ENCODE measurements around the gene DHRS7B. TPM values are rescaled to one million over a fixed set of nuclear protein-coding genes. Genes with fewer than 3 reads are reported as not detected.
"Not testable (repeated sequence)": the region's sequence is repeated elsewhere in the genome, so short reads cannot be mapped to it uniquely, and the experiment has no call there.

The DHRS7B gene
- total RNA-seq, 1 donor from 2014 or later = 19.1 TPM

DNA sequence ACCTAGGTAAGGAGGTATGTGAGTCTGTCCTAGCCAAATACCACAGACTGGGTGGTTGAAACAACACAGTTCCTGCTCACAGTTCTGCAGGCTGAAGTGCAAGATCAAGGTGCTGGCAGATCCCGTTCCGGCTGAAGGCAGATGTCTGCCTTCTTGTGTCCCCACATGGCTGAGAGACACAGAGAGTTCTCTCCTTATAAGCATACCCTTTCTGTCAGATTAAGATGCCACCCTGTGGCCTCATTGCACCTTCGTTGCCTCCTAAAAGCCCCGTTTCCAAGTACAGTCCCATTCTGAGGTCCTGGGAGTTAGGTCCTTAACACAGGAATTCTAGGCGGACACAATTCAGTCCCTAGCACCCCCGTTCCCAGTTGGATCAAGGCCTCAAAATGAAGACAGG is 96.3 kb downstream of the DHRS7B start:
- TF ChIP-seq CTCF (conservative IDR thresholded peaks at IDR 0.05; ENCODE audit: low read depth, low read length) = no peak
- DNase-seq (ENCODE audit: low read depth) = no peak
- no peak overlapping the region for H3K4me3 ChIP-seq (ENCODE audit: low read depth, low read length)

GRCh38 chr17:21227277-21227676 is 100.5 kb downstream of the DHRS7B start:
- not testable (repeated sequence) for H3K4me3 ChIP-seq (ENCODE audit: low read depth, low read length); DNase-seq (ENCODE audit: low read depth)

DNA sequence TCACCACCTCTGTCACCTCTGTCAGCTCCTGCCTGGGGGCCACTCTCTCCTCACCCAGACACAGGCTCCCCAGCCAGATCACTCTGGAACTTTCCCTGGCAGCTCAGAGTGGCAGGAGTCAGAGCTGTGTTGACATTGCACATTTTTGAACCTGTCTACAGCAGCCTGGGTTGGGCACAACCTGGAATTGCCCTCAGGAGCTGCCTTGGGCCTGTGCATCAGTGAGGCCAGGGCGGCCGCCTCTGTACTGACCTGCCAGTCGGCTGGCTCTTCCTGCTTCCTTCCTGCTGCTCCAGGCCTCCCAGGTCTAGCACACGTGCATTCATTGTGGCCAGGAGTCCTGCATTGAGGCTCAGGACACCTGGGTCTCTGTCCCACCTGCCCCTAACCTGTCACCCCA is 101.3 kb downstream of the DHRS7B start:
- no peak for TF ChIP-seq CTCF (conservative IDR thresholded peaks at IDR 0.05; ENCODE audit: low read depth, low read length)
- H3K4me3 ChIP-seq (ENCODE audit: low read depth, low read length) = no peak overlapping the region
- DNase-seq (ENCODE audit: low read depth) = no peak

DNA sequence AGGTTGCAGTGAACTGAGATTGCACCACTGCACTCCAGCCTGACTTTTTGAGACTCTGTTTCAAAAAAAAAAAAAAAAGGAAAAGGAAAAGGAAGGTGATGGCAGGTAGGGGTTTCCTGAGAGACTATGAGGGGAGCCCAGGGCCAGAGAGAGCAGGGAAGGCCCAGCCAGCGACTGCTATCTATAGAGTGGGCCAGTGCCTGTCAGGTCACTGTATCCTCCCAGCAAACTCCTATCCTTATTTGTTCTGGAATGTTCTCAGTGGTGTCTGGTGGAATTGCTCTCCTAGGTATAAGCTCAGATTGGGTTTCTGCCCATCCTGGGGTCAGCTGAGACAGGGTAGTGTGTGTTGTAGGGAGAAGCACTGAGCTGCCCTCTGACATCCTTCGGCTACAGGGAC is 102.1 kb downstream of the DHRS7B start:
- DNase-seq (ENCODE audit: low read depth) = no peak
- H3K4me3 ChIP-seq (ENCODE audit: low read depth, low read length) = no peak overlapping the region
- no peak for TF ChIP-seq CTCF (conservative IDR thresholded peaks at IDR 0.05; ENCODE audit: low read depth, low read length)

- TF ChIP-seq CTCF (conservative IDR thresholded peaks at IDR 0.05; ENCODE audit: low read depth, low read length) = no peak
- no peak for DNase-seq (ENCODE audit: low read depth)
- no peak overlapping the region for H3K4me3 ChIP-seq (ENCODE audit: low read depth, low read length)
Measured at GRCh38 chr17:21231533-21231932, 104.8 kb downstream of the DHRS7B start.

DNA sequence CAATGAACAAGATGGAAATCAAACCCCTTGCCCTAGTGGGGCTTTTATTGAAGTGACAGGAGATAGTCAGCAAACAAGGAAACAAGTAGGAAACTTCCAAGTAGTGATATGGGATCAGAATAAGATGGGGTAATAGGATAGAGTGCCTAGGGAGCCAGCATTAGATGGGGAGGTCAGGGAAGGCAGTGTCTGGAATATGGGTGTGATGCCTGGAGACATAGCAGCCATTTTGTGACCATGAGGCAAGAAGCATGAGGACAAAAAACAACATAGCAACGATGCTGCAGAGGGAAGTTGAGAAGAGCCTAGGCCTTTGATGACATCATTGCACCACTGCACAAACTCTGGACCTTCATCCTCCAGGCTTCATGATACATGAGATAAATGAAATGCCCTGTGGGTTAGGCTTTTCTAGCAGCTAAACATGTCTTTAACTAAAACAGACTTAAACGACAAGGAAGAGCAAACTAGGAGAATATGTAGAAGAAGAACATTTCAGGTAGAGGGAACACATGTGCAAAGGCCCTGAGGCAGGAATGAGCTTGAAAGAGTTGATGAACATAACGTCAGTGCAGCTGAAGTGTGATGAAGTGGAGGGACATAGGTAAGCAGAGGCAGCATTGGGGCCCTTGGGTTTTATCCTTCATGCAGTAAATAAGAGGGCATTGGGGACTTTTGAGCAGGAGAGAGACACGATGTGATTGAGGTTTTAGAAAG is 105.4 kb downstream of the DHRS7B start:
- TF ChIP-seq CTCF (conservative IDR thresholded peaks at IDR 0.05; ENCODE audit: low read depth, low read length) = no peak
- no peak for DNase-seq (ENCODE audit: low read depth)
- H3K4me3 ChIP-seq (ENCODE audit: low read depth, low read length) = no peak overlapping the region

- no peak for DNase-seq (ENCODE audit: low read depth)
- no peak for TF ChIP-seq CTCF (conservative IDR thresholded peaks at IDR 0.05; ENCODE audit: low read depth, low read length)
- no peak overlapping the region for H3K4me3 ChIP-seq (ENCODE audit: low read depth, low read length)
Measured at GRCh38 chr17:21233581-21234347, 107.0 kb downstream of the DHRS7B start.
